Measurements from ENCODE around the gene AHDC1. TPM values are rescaled to one million over a fixed set of nuclear protein-coding genes. Genes with fewer than 3 reads are reported as not detected.

AHDC1 gene
- total RNA-seq, 2 donors from 2014 or later = 8.4 to 9.3 TPM

GRCh38 chr1:27616441-27616840, 12.5 kb upstream of the AHDC1 start:
- H3K4me1 Mint-ChIP-seq (ENCODE audit: low read depth) = peaks cover 44% of the 10 kb centered on the region
- DNase-seq = no peak
- H3K36me3 Mint-ChIP-seq (ENCODE audit: insufficient read depth in 2 of 2) = no peaks in the 10 kb centered on the region
- H3K4me3 Mint-ChIP-seq = no peak overlapping the region
- H3K27ac Mint-ChIP-seq = no peak overlapping the region
- H3K27me3 Mint-ChIP-seq (ENCODE audit: low read depth) = no peaks in the 10 kb centered on the region
- ATAC-seq (replicated peaks in 1 of 2) = no peak
- no peaks in the 10 kb centered on the region for H3K9me3 Mint-ChIP-seq

DNA sequence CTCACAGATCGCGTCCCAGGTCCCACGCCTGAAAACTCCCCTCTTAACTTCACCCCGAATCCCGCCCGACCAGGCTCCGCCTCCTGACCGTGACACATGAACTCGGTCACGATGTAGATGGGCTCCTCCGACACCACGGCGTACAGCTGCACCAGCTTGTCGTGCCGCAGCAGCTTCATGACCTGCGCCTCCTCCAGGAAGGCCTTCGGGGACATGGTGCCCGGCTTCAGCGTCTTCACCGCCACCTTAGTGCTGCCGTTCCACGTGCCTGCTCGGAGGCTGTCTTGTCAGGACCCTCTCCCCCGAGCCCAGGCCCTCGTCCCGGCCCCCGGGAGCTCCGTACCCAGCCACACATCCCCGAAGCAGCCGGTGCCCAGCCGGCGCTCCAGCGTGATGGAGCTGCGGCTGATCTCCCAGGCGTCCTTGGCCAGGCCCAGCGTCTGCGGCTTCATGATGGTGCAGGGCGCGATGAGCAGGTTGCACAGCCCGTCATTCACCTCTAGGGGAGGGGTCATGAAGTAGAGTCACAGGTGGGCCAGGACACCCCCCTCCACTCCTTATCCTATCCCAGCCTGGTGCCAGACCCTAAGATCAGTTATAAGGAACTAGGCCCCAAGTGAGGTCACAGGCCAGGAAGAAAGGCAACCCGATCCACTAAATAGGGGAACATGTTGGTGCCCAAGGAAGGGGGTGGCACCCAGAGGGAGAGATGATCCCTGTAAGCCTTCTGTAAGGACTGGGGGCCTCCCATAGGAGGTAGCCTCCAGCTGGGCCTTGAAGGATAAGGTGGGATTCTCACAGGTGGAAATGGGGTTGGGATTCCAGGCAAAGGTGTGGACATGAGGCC, 11.6 kb upstream of the AHDC1 start:
- Mint-ChIP-seq H3K36me3 (ENCODE audit: insufficient read depth in 2 of 2) (no peaks in the 10 kb centered on the region), H3K4me3 (no peak overlapping the region), H3K27ac (no peak overlapping the region), H3K9me3 (no peaks in the 10 kb centered on the region), H3K4me1 (ENCODE audit: low read depth) (peaks cover 44% of the 10 kb centered on the region), H3K27me3 (ENCODE audit: low read depth) (no peaks in the 10 kb centered on the region)
- ATAC-seq (replicated peaks in 1 of 2) (no peak), DNase-seq (no peak)

DNA sequence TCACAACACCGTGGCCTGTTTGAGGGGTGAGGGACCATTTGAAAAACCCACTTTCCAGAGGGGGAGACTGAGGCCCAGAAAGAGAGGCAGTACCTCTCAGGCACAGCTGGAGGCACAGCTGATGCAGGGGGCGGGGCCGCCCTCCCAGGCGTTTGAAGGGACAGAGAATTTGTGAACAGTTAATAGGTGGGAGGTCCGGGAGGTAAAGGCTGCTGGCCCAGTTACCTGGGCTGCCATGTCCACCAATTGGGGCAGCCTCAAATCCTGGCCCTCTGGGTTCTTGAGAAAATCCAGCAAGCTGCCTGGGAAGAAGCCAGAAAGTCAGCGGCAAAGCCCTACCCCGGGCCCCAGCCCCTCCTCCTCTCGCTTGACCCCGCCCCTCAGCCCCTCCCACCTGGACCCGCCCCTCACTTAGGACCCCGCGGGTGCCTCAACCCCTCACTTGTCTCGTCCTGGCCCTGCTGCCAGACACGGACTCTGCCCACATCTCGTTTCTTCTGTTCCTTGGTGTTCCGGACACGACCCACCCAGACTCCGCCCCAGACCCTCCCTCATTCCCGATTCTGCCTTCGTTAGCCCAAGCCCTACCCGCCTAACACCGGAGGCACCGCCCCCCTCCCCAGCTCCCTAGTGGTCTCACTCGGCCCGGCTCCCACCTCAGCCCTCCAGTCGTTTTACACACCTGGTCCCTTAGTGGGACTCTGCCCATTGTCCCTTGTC, 10.8 kb upstream of the AHDC1 start:
- Mint-ChIP-seq H3K4me3 (no peak overlapping the region), H3K27ac (no peak overlapping the region), H3K4me1 (ENCODE audit: low read depth) (peaks cover 43% of the 10 kb centered on the region), H3K36me3 (ENCODE audit: insufficient read depth in 2 of 2) (no peaks in the 10 kb centered on the region), H3K27me3 (ENCODE audit: low read depth) (no peaks in the 10 kb centered on the region), H3K9me3 (no peaks in the 10 kb centered on the region)
- ATAC-seq (replicated peaks in 1 of 2) (no peak), DNase-seq (no peak)

DNA sequence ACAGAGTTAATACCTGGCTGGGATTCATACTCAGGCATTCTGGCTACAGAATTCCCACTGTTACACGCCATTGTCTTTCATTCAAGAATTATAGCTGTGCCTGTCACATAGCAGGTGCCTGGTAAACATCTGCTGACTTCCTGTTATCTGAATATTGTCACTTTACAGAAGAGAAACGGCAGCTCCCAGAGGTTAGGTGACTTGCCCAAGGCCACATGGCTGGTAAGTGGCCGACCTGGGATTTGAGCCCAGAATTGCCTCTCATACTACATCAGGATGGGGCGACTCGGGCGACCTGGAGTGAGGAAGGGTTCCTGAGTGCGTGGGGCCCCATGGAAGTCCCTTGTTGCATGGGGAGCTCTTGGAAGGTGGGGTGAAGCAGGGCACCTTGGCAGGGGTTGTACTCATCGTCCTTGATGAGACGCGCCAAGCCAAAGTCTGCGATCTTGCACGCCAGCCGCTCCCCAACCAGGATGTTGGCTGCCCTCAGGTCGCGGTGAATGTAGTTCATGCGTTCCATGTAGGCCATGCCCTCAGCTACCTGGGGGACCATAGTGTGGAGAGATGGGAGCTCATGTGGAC, 10.2 kb upstream of the AHDC1 start:
- H3K36me3 Mint-ChIP-seq (ENCODE audit: insufficient read depth in 2 of 2) = no peaks in the 10 kb centered on the region
- H3K4me3 Mint-ChIP-seq = no peak overlapping the region
- DNase-seq (no peak), ATAC-seq (replicated peaks in 1 of 2) (no peak)
- H3K27me3 Mint-ChIP-seq (ENCODE audit: low read depth) = no peaks in the 10 kb centered on the region
- H3K9me3 Mint-ChIP-seq = no peaks in the 10 kb centered on the region
- H3K27ac Mint-ChIP-seq = no peak overlapping the region
- peaks cover 37% of the 10 kb centered on the region for H3K4me1 Mint-ChIP-seq (ENCODE audit: low read depth)

GRCh38 chr1:27612718-27613117, 8.8 kb upstream of the AHDC1 start:
- no peak for DNase-seq
- no peak for ATAC-seq (replicated peaks in 1 of 2)
- H3K27me3 Mint-ChIP-seq (ENCODE audit: low read depth) = no peaks in the 10 kb centered on the region
- H3K4me1 Mint-ChIP-seq (ENCODE audit: low read depth) = peaks cover 23% of the 10 kb centered on the region
- no peak overlapping the region for H3K27ac Mint-ChIP-seq
- no peaks in the 10 kb centered on the region for H3K36me3 Mint-ChIP-seq (ENCODE audit: insufficient read depth in 2 of 2)
- no peaks in the 10 kb centered on the region for H3K9me3 Mint-ChIP-seq
- no peak overlapping the region for H3K4me3 Mint-ChIP-seq

DNA sequence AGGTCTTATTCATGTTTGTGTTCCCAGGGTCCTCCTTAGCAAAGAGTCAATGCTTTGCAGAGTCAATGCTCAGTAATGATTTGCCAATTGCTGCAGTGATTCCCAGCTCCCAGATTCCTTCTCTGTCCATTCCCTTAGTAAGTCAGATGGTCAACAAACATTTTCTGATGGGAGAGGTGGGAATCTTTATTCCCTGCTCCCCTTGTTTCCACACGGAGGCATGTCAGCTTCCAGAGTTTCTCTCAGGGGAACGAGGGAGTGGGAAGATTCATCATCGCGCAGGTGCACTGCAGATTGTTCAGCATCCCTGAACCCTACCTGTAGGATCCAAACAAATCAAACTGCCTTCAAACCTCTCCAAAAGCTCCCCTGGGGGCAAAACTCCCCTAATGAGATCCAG, 7.5 kb upstream of the AHDC1 start:
- Mint-ChIP-seq H3K36me3 (ENCODE audit: insufficient read depth in 2 of 2) (no peaks in the 10 kb centered on the region), H3K9me3 (no peaks in the 10 kb centered on the region), H3K27ac (no peak overlapping the region), H3K4me1 (ENCODE audit: low read depth) (peaks cover 21% of the 10 kb centered on the region), H3K4me3 (no peak overlapping the region), H3K27me3 (ENCODE audit: low read depth) (no peaks in the 10 kb centered on the region)
- ATAC-seq (replicated peaks in 1 of 2) (no peak), DNase-seq (no peak)

DNA sequence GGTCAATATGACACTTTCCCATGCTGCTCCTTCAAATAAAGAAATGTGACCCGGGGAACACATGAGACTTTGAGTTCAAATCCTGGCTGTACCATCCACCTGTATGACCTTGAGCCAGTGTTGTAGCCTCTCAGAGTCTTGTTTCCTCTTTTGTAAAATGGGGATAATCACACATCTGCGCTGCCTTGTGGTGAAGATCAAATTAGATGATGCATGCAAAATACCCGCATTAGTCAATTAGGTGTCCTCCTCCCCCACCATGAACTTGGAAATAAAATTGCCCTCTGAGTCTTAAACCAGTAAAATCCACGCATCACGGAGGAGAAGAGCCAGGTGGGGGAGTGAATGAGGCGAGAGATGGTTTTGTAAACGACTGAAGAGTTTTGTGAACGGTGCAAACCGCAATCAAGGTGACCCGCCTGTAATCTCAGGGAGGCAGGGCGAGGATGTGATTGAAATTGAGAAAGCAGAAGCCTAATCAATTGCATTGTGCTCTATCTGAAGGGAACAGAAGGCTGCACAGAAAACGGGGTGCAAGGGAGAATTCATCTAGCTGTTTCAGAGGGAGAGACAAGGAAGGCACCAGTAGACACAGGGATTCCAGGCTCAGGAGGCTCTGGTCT, 5.8 kb upstream of the AHDC1 start:
- H3K27ac Mint-ChIP-seq = no peak overlapping the region
- H3K27me3 Mint-ChIP-seq (ENCODE audit: low read depth) = no peaks in the 10 kb centered on the region
- H3K9me3 Mint-ChIP-seq = no peaks in the 10 kb centered on the region
- peaks cover 29% of the 10 kb centered on the region for H3K4me1 Mint-ChIP-seq (ENCODE audit: low read depth)
- H3K4me3 Mint-ChIP-seq = no peak overlapping the region
- no peaks in the 10 kb centered on the region for H3K36me3 Mint-ChIP-seq (ENCODE audit: insufficient read depth in 2 of 2)
- ATAC-seq (replicated peaks in 1 of 2) = peak in 1 of 2 donors; percentile 12
- DNase-seq = no peak

DNA sequence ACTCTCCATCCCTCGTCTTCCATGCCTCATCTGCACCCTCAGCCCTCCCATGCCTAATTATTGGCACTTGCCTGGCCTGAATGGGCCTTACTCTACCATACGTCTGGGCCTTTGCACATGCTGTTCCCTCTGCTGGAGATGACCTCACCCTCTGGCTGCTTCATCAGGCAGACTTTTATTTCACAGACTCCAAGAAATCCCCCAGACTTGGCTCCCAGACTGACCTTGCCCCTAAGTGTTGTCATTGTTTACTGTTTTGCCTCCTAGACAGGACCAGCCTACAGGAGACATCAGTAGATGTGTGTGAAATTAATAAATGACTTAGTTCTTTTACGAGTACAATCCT, 5.2 kb upstream of the AHDC1 start:
- peaks cover 23% of the 10 kb centered on the region for H3K4me1 Mint-ChIP-seq (ENCODE audit: low read depth)
- no peak for DNase-seq
- H3K27ac Mint-ChIP-seq = no peak overlapping the region
- H3K36me3 Mint-ChIP-seq (ENCODE audit: insufficient read depth in 2 of 2) = no peaks in the 10 kb centered on the region
- no peaks in the 10 kb centered on the region for H3K9me3 Mint-ChIP-seq
- no peak overlapping the region for H3K4me3 Mint-ChIP-seq
- no peaks in the 10 kb centered on the region for H3K27me3 Mint-ChIP-seq (ENCODE audit: low read depth)
- peak; percentile 12 for ATAC-seq (replicated peaks in 1 of 2)

- Mint-ChIP-seq H3K27me3 (ENCODE audit: low read depth) (no peaks in the 10 kb centered on the region), H3K36me3 (ENCODE audit: insufficient read depth in 2 of 2) (no peaks in the 10 kb centered on the region), H3K4me3 (no peak overlapping the region), H3K27ac (no peak overlapping the region), H3K4me1 (ENCODE audit: low read depth) (peaks cover 17% of the 10 kb centered on the region), H3K9me3 (no peaks in the 10 kb centered on the region)
- ATAC-seq (replicated peaks in 1 of 2) (no peak), DNase-seq (no peak)
Observed at GRCh38 chr1:27607239-27607804, 3.4 kb upstream of the AHDC1 start.

- H3K27ac Mint-ChIP-seq = peak overlapping the region; percentile 18
- ATAC-seq (replicated peaks in 1 of 2) (no peak), DNase-seq (no peak)
- H3K4me1 Mint-ChIP-seq (ENCODE audit: low read depth) = peaks cover 21% of the 10 kb centered on the region
- H3K36me3 Mint-ChIP-seq (ENCODE audit: insufficient read depth in 2 of 2) = no peaks in the 10 kb centered on the region
- H3K4me3 Mint-ChIP-seq = no peak overlapping the region
- H3K27me3 Mint-ChIP-seq (ENCODE audit: low read depth) = no peaks in the 10 kb centered on the region
- H3K9me3 Mint-ChIP-seq = no peaks in the 10 kb centered on the region
Observed at GRCh38 chr1:27606708-27607238, 2.8 kb upstream of the AHDC1 start.

- Mint-ChIP-seq H3K27ac (peak overlapping the region; percentile 18), H3K4me3 (peak overlapping the region in 1 of 2 donors; percentile 95), H3K36me3 (ENCODE audit: insufficient read depth in 2 of 2) (no peaks in the 10 kb centered on the region), H3K9me3 (no peaks in the 10 kb centered on the region), H3K27me3 (ENCODE audit: low read depth) (no peaks in the 10 kb centered on the region), H3K4me1 (ENCODE audit: low read depth) (peaks cover 26% of the 10 kb centered on the region)
- DNase-seq (peak; percentile 67), ATAC-seq (replicated peaks in 1 of 2) (no peak)
Observed at GRCh38 chr1:27605796-27606707, 2.1 kb upstream of the AHDC1 start.

DNA sequence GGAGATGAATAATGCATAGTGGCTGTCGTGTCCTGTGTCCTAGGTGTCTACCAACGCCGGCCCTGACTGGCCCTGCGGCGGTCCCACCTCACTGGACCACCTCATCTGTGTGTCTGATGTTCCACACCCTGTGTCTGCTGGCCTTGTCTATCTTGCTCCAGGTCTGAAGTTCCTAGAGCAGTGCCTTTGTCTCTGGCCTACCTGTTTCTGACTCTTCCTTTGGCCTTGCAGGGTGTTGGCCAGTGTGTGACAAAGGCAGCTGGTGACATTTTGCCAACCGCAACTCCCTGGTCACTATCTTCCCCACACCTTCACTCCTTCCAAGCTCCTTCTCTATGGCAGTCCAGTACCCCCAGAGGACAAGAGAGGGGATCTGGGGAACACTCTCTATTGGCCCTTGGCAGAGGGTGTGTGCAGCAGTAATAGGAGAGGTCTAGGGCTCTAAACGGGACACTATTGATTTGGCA, 1.4 kb upstream of the AHDC1 start:
- H3K27ac Mint-ChIP-seq = no peak overlapping the region
- H3K27me3 Mint-ChIP-seq (ENCODE audit: low read depth) = no peaks in the 10 kb centered on the region
- no peaks in the 10 kb centered on the region for H3K9me3 Mint-ChIP-seq
- DNase-seq (no peak), ATAC-seq (replicated peaks in 1 of 2) (no peak)
- H3K4me1 Mint-ChIP-seq (ENCODE audit: low read depth) = peaks cover 33% of the 10 kb centered on the region
- H3K36me3 Mint-ChIP-seq (ENCODE audit: insufficient read depth in 2 of 2) = no peaks in the 10 kb centered on the region
- H3K4me3 Mint-ChIP-seq = peak overlapping the region; percentile 84 to 95

All from activated T-cell treated with anti-CD3 and anti-CD28 coated beads, Interleukin-2, amount 50 U/mL, for 72 hours (primary cell).